Measurements from ENCODE around the gene GNB4. TPM values are rescaled to one million over a fixed set of nuclear protein-coding genes. Genes with fewer than 3 reads are reported as not detected.

The GNB4 gene
- total RNA-seq, 1 experiment from 2014 or later = 5.1 TPM

GRCh38 chr3:179455954-179456353, 4.7 kb upstream of the GNB4 start:
- no peak for DNase-seq
- H3K27me3 Mint-ChIP-seq (ENCODE audit: insufficient read depth, unreplicated experiment) = peaks cover 10% of the 10 kb centered on the region
- BruUV-seq (replicated peaks) = no TSS peak
- Histone ChIP-seq H3K36me3 (ENCODE audit: control insufficient read depth, insufficient read depth, low read length) (no peaks in the 10 kb centered on the region), H3K4me1 (no peaks in the 10 kb centered on the region), H3K4me3 (ENCODE audit: low read depth, low read length) (no peak overlapping the region), H3K9me3 (no peaks in the 10 kb centered on the region; the same call in 1 of the 2 replicates), H3K27me3 (replicated peaks; ENCODE audit: control insufficient read depth, insufficient read depth, low read length) (no peaks in the 10 kb centered on the region; the same call in 1 of the 2 replicates)
- H3K4me3 Mint-ChIP-seq (ENCODE audit: unreplicated experiment) = no peak overlapping the region
- CTCF ChIA-PET = no interaction called here
- H3K36me3 Mint-ChIP-seq (ENCODE audit: insufficient read depth, unreplicated experiment) = no peaks in the 10 kb centered on the region
- intact Hi-C loops (cut with micrococcal nuclease; ENCODE audit: unreplicated experiment) = no loop called here
- no peak overlapping the region for H3K27ac Mint-ChIP-seq (ENCODE audit: unreplicated experiment)
- POLR2A ChIA-PET = no interaction called here
- no peaks in the 10 kb centered on the region for H3K9me3 Mint-ChIP-seq (ENCODE audit: unreplicated experiment)
- peaks cover 10% of the 10 kb centered on the region for H3K4me1 Mint-ChIP-seq (ENCODE audit: low read depth, unreplicated experiment)
- TF ChIP-seq, protein P1, sequence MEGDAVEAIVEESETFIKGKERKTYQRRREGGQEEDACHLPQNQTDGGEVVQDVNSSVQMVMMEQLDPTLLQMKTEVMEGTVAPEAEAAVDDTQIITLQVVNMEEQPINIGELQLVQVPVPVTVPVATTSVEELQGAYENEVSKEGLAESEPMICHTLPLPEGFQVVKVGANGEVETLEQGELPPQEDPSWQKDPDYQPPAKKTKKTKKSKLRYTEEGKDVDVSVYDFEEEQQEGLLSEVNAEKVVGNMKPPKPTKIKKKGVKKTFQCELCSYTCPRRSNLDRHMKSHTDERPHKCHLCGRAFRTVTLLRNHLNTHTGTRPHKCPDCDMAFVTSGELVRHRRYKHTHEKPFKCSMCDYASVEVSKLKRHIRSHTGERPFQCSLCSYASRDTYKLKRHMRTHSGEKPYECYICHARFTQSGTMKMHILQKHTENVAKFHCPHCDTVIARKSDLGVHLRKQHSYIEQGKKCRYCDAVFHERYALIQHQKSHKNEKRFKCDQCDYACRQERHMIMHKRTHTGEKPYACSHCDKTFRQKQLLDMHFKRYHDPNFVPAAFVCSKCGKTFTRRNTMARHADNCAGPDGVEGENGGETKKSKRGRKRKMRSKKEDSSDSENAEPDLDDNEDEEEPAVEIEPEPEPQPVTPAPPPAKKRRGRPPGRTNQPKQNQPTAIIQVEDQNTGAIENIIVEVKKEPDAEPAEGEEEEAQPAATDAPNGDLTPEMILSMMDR (IDR thresholded peaks at IDR 0.05; ENCODE audit: insufficient read depth in 1 of 2, low read depth in 1 of 2, low read length in 1 of 2, severe bottlenecking in 1 of 2, unreplicated experiment in 1 of 2) = no peak

DNA sequence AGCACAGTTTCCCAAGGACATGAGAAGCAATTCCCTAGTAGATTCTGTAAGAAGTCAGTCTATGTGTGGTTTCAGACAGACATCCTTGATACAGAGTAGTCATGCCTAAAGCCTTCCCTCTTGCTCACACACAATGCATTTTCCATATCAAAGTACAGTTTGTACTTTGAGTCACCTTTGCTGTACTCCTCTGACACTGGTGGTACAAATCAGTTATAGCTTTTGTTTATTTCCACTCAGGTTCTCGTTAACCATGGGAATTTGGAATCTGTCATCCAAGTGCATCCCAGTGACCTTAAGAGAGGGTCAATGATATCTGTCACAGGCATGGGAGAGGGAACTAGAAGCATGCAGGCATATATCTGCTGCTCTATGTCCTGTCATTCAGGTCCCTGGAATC, 3.6 kb upstream of the GNB4 start:
- CTCF ChIA-PET = no interaction called here

GRCh38 chr3:179453967-179454366, 2.7 kb upstream of the GNB4 start:
- ChIA-PET POLR2A (no interaction called here), CTCF (no interaction called here)
- Histone ChIP-seq H3K4me1 (no peaks in the 10 kb centered on the region), H3K4me3 (ENCODE audit: low read depth, low read length) (no peak overlapping the region), H3K36me3 (ENCODE audit: control insufficient read depth, insufficient read depth, low read length) (no peaks in the 10 kb centered on the region), H3K9me3 (no peaks in the 10 kb centered on the region), H3K27me3 (replicated peaks; ENCODE audit: control insufficient read depth, insufficient read depth, low read length) (no peaks in the 10 kb centered on the region; the same call in 1 of the 2 replicates)
- H3K4me3 Mint-ChIP-seq (ENCODE audit: unreplicated experiment) = no peak overlapping the region
- no TSS peak for BruUV-seq (replicated peaks)
- peaks cover 10% of the 10 kb centered on the region for H3K4me1 Mint-ChIP-seq (ENCODE audit: low read depth, unreplicated experiment)
- TF ChIP-seq, protein P1 (IDR thresholded peaks at IDR 0.05; ENCODE audit: insufficient read depth in 1 of 2, low read depth in 1 of 2, low read length in 1 of 2, severe bottlenecking in 1 of 2, unreplicated experiment in 1 of 2) = no peak
- peaks cover 12% of the 10 kb centered on the region for H3K27me3 Mint-ChIP-seq (ENCODE audit: insufficient read depth, unreplicated experiment)
- intact Hi-C loops (cut with micrococcal nuclease; ENCODE audit: unreplicated experiment) = no loop called here
- no peaks in the 10 kb centered on the region for H3K9me3 Mint-ChIP-seq (ENCODE audit: unreplicated experiment)
- no peaks in the 10 kb centered on the region for H3K36me3 Mint-ChIP-seq (ENCODE audit: insufficient read depth, unreplicated experiment)
- DNase-seq = no peak
- H3K27ac Mint-ChIP-seq (ENCODE audit: unreplicated experiment) = no peak overlapping the region

More for the DNA sequence above, 3.6 kb upstream of the GNB4 start:
- no peaks in the 10 kb centered on the region for H3K4me1 ChIP-seq
- H3K4me3 ChIP-seq (ENCODE audit: low read depth, low read length) = no peak overlapping the region
- no peaks in the 10 kb centered on the region; the same call in 1 of the 2 replicates for H3K9me3 ChIP-seq
- Mint-ChIP-seq H3K27ac (ENCODE audit: unreplicated experiment) (no peak overlapping the region), H3K4me3 (ENCODE audit: unreplicated experiment) (no peak overlapping the region), H3K36me3 (ENCODE audit: insufficient read depth, unreplicated experiment) (no peaks in the 10 kb centered on the region), H3K9me3 (ENCODE audit: unreplicated experiment) (no peaks in the 10 kb centered on the region), H3K4me1 (ENCODE audit: low read depth, unreplicated experiment) (peaks cover 10% of the 10 kb centered on the region), H3K27me3 (ENCODE audit: insufficient read depth, unreplicated experiment) (peaks cover 13% of the 10 kb centered on the region)
- BruUV-seq (replicated peaks) = no TSS peak
- no peaks in the 10 kb centered on the region for H3K36me3 ChIP-seq (ENCODE audit: control insufficient read depth, insufficient read depth, low read length)
- intact Hi-C loops (cut with micrococcal nuclease; ENCODE audit: unreplicated experiment) = no loop called here
- TF ChIP-seq, protein P1 (IDR thresholded peaks at IDR 0.05; ENCODE audit: insufficient read depth in 1 of 2, low read depth in 1 of 2, low read length in 1 of 2, severe bottlenecking in 1 of 2, unreplicated experiment in 1 of 2) = no peak
- no peaks in the 10 kb centered on the region; the same call in 1 of the 2 replicates for H3K27me3 ChIP-seq (replicated peaks; ENCODE audit: control insufficient read depth, insufficient read depth, low read length)
- POLR2A ChIA-PET = no interaction called here
- DNase-seq = no peak

Data from Caco-2 (cell line).